BLaER1 treated with 17β-estradiol and CSF1 and Interleukin-3, amounts not matched to agents 10 nM and 100 nM (cell line): ENCODE results near the gene ZNF460.
A peak's percentile ranks its signal among the peaks of the same experiment; 100 is the strongest.

Experiments used
- H3K27ac ChIP-seq, 11 experiments: shearing (Covaris generic); formaldehyde crosslinking; 2 replicates each; pipeline ENCODE4 v1.8.1; 2022
- H3K27me3 ChIP-seq, 11 experiments: shearing (Covaris generic); formaldehyde crosslinking; 2 replicates each; pipeline ENCODE4 v1.8.1; 2022
- H3K36me3 ChIP-seq, 11 experiments: shearing (Covaris generic); formaldehyde crosslinking; 2 replicates each; pipeline ENCODE4 v1.8.1; 2022
- H3K4me1 ChIP-seq, 10 experiments: shearing (Covaris generic); formaldehyde crosslinking; 2 replicates each; pipeline ENCODE4 v1.8.1; 2022
- H3K4me2 ChIP-seq, 11 experiments: shearing (Covaris generic); formaldehyde crosslinking; 2 replicates each; pipeline ENCODE4 v1.8.1; 2022
- H3K4me3 ChIP-seq, 10 experiments: shearing (Covaris generic); formaldehyde crosslinking; 2 replicates each; pipeline ENCODE4 v1.8.1; 2022
- H3K9ac ChIP-seq, 11 experiments: shearing (Covaris generic); formaldehyde crosslinking; 2 replicates each; pipeline ENCODE4 v1.8.1; 2022
- H3K9me3 ChIP-seq, 11 experiments: shearing (Covaris generic); formaldehyde crosslinking; replicated peaks in 1 of 11; 2 replicates each; pipeline ENCODE4 v1.8.1; 2022
- H4K20me1 ChIP-seq, 11 experiments: shearing (Covaris generic); formaldehyde crosslinking; 2 replicates each; pipeline ENCODE4 v1.8.1; 2022
- Cebpa-rat ChIP-seq, 11 experiments: shearing (Covaris generic); IDR thresholded peaks; 2 replicates each; pipeline ENCODE4 v1.8.1; 2022

Gene ZNF460

GRCh38 chr19:57317503-57317902, 37.2 kb downstream of the ZNF460 start:
- TF ChIP-seq Cebpa-rat (IDR thresholded peaks at IDR 0.05): no peak
- Histone ChIP-seq H3K27ac (no peak overlapping the region), H3K9ac (no peak overlapping the region), H3K4me3 (no peak overlapping the region), H3K36me3 (0 out of 22 replicates have a peak, but pooled peaks cover 0 to 3% (median 0%) of the 10 kb centered on the region in 11 experiments), H3K27me3 (peaks cover 0 to 10% (median 4%) of the 10 kb centered on the region in 11 experiments; a peak in 9 of 22 replicates), H4K20me1 (peaks cover 6 to 19% (median 13%) of the 10 kb centered on the region in 11 experiments; a peak in 17 of 22 replicates), H3K4me1 (peaks cover 18 to 25% (median 22%) of the 10 kb centered on the region in 10 experiments), H3K4me2 (no peak overlapping the region), H3K9me3 (no peaks in the 10 kb centered on the region)

- Histone ChIP-seq H3K9ac (peak overlapping the region; percentile 80 to 94 (median 91)), H3K36me3 (peaks cover 15 to 19% (median 17%) of the 10 kb centered on the region in 11 experiments), H3K27ac (peak overlapping the region; percentile 73 to 90 (median 85); a peak in 20 of 22 replicates), H3K9me3 (no peaks in the 10 kb centered on the region), H3K4me3 (peak overlapping the region; percentile 72 to 94 (median 84)), H4K20me1 (peaks cover 12 to 42% (median 36%) of the 10 kb centered on the region in 11 experiments; a peak in 20 of 22 replicates), H3K4me1 (peaks cover 19 to 27% (median 23%) of the 10 kb centered on the region in 10 experiments), H3K27me3 (peaks cover 0 to 31% (median 18%) of the 10 kb centered on the region in 11 experiments; a peak in 12 of 22 replicates), H3K4me2 (peak overlapping the region; percentile 79 to 98 (median 96))
- no peak for TF ChIP-seq Cebpa-rat (IDR thresholded peaks at IDR 0.05)
Observed at GRCh38 chr19:57319869-57320179, 39.5 kb downstream of the ZNF460 start.

GRCh38 chr19:57320180-57321084, 40.1 kb downstream of the ZNF460 start, which contains the start of gene ZNF543:
ZNF543 (plus strand) TSS chr19:57320472; CDS start chr19:57320854, 382 bp downstream.
- Histone ChIP-seq H4K20me1 (peaks cover 12 to 48% (median 42%) of the 10 kb centered on the region in 11 experiments; a peak in 20 of 22 replicates), H3K4me3 (peak within 1 kb of the TSS; percentile 72 to 94 (median 84)), H3K9ac (peak within 1 kb of the TSS; percentile 80 to 94 (median 91)), H3K27me3 (peaks cover 0 to 31% (median 24%) of the 10 kb centered on the region in 11 experiments; a peak in 12 of 22 replicates), H3K27ac (peak within 1 kb of the TSS; percentile 73 to 90 (median 85)), H3K4me1 (peaks cover 19 to 27% (median 23%) of the 10 kb centered on the region in 10 experiments), H3K4me2 (peak within 1 kb of the TSS; percentile 90 to 98 (median 96)), H3K9me3 (no peaks in the 10 kb centered on the region), H3K36me3 (peaks cover 21 to 25% (median 23%) of the 10 kb centered on the region in 11 experiments)
- TF ChIP-seq Cebpa-rat (IDR thresholded peaks at IDR 0.05): no peak

- Histone ChIP-seq H3K4me1 (peaks cover 21 to 33% (median 25%) of the 10 kb centered on the region in 10 experiments), H3K27me3 (peaks cover 0 to 31% (median 24%) of the 10 kb centered on the region in 11 experiments; a peak in 12 of 22 replicates), H3K4me3 (peak overlapping the region; percentile 72 to 94 (median 84)), H4K20me1 (peaks cover 17 to 55% (median 49%) of the 10 kb centered on the region in 11 experiments; a peak in 20 of 22 replicates), H3K9ac (peak overlapping the region; percentile 80 to 94 (median 91)), H3K9me3 (no peaks in the 10 kb centered on the region), H3K36me3 (peaks cover 28 to 32% (median 30%) of the 10 kb centered on the region in 11 experiments), H3K4me2 (peak overlapping the region; percentile 90 to 98 (median 96)), H3K27ac (peak overlapping the region in 10 of 11 experiments; percentile 73 to 90 (median 85); a peak in 17 of 22 replicates)
- TF ChIP-seq Cebpa-rat (IDR thresholded peaks at IDR 0.05): no peak
Observed at GRCh38 chr19:57321116-57321515, 40.8 kb downstream of the ZNF460 start.

- H3K4me3 ChIP-seq: peak overlapping the region in 9 of 10 experiments; percentile 77 to 94 (median 84); a peak in 18 of 20 replicates
- H3K9ac ChIP-seq: peak overlapping the region in 9 of 11 experiments; percentile 88 to 94 (median 91); a peak in 14 of 22 replicates
- no peak overlapping the region for H3K27ac ChIP-seq
Observed at GRCh38 chr19:57321751-57322150, 41.5 kb downstream of the ZNF460 start.

GRCh38 chr19:57324992-57325391, 44.7 kb downstream of the ZNF460 start:
- peaks cover 17 to 90% (median 65%) of the 10 kb centered on the region in 11 experiments; a peak in 20 of 22 replicates for H4K20me1 ChIP-seq
- H3K9ac ChIP-seq: no peak overlapping the region
- H3K36me3 ChIP-seq: peaks cover 65 to 70% (median 67%) of the 10 kb centered on the region in 11 experiments
- no peak overlapping the region for H3K4me3 ChIP-seq
- no peak for TF ChIP-seq Cebpa-rat (IDR thresholded peaks at IDR 0.05)
- peaks cover 19 to 36% (median 26%) of the 10 kb centered on the region in 10 experiments for H3K4me1 ChIP-seq
- H3K27me3 ChIP-seq: peaks cover 0 to 29% (median 21%) of the 10 kb centered on the region in 11 experiments; a peak in 12 of 22 replicates
- H3K27ac ChIP-seq: no peak overlapping the region
- no peak overlapping the region for H3K4me2 ChIP-seq
- peaks cover 0 to 12% (median 0%) of the 10 kb centered on the region in 11 experiments; a peak in 2 of 22 replicates for H3K9me3 ChIP-seq

More at GRCh38 chr19:57321751-57322150, 41.5 kb downstream of the ZNF460 start:
- Histone ChIP-seq H3K4me2 (peak overlapping the region; percentile 90 to 98 (median 96)), H3K9me3 (no peaks in the 10 kb centered on the region), H4K20me1 (peaks cover 17 to 61% (median 56%) of the 10 kb centered on the region in 11 experiments; a peak in 20 of 22 replicates), H3K4me1 (peaks cover 21 to 40% (median 31%) of the 10 kb centered on the region in 10 experiments), H3K36me3 (peaks cover 35 to 38% (median 36%) of the 10 kb centered on the region in 11 experiments), H3K27me3 (peaks cover 0 to 31% (median 24%) of the 10 kb centered on the region in 11 experiments; a peak in 12 of 22 replicates)
- TF ChIP-seq Cebpa-rat (IDR thresholded peaks at IDR 0.05): no peak

GRCh38 chr19:57327993-57328392, 47.7 kb downstream of the ZNF460 start:
- H4K20me1 ChIP-seq: peaks cover 6 to 80% (median 55%) of the 10 kb centered on the region in 11 experiments; a peak in 19 of 22 replicates
- no peak overlapping the region for H3K4me3 ChIP-seq

GRCh38 chr19:57334191-57334590, 53.9 kb downstream of the ZNF460 start:
- H3K27ac ChIP-seq: no peak overlapping the region
- H4K20me1 ChIP-seq: peaks cover 0 to 22% (median 7%) of the 10 kb centered on the region in 11 experiments; a peak in 9 of 22 replicates
- H3K9me3 ChIP-seq: no peaks in the 10 kb centered on the region
- no peak overlapping the region for H3K4me2 ChIP-seq
- H3K4me1 ChIP-seq: peaks cover 0 to 11% (median 9%) of the 10 kb centered on the region in 10 experiments; a peak in 10 of 20 replicates
- H3K36me3 ChIP-seq: peaks cover 15 to 46% (median 27%) of the 10 kb centered on the region in 11 experiments
- H3K9ac ChIP-seq: no peak overlapping the region
- no peaks in the 10 kb centered on the region for H3K27me3 ChIP-seq
- TF ChIP-seq Cebpa-rat (IDR thresholded peaks at IDR 0.05): no peak
- no peak overlapping the region for H3K4me3 ChIP-seq

More at GRCh38 chr19:57327993-57328392, 47.7 kb downstream of the ZNF460 start:
- Histone ChIP-seq H3K4me1 (peaks cover 0 to 14% (median 7%) of the 10 kb centered on the region in 10 experiments; a peak in 11 of 20 replicates), H3K27ac (no peak overlapping the region), H3K9ac (no peak overlapping the region), H3K9me3 (peaks cover 0 to 12% (median 0%) of the 10 kb centered on the region in 11 experiments; a peak in 2 of 22 replicates), H3K4me2 (no peak overlapping the region), H3K27me3 (peaks cover 0 to 21% (median 11%) of the 10 kb centered on the region in 11 experiments; a peak in 10 of 22 replicates), H3K36me3 (peaks cover 75 to 100% (median 88%) of the 10 kb centered on the region in 11 experiments)
- no peak for TF ChIP-seq Cebpa-rat (IDR thresholded peaks at IDR 0.05)
